Mononuclear cell (primary cell): ENCODE data around the gene ZSCAN21. TPM values are rescaled to one million over a fixed set of nuclear protein-coding genes. Genes with fewer than 3 reads are reported as not detected.
"Not testable (repeated sequence)": the region's sequence is repeated elsewhere in the genome, so short reads cannot be mapped to it uniquely, and the experiment has no call there.

ENCODE experiments used
- H3K27me3 ChIP-seq: 2 replicates; pipeline ENCODE4 v1.6.0; 2011; ENCODE audit warnings: low read length, control low read depth; ENCODE audit not compliant: insufficient read depth
- H3K4me1 ChIP-seq: 2 replicates; pipeline ENCODE4 v1.5.1; 2011; ENCODE audit warnings: mild to moderate bottlenecking, low read length, control low read depth; ENCODE audit not compliant: insufficient read depth
- H3K4me3 ChIP-seq: 2 replicates; pipeline ENCODE4 v1.5.1; 2011; ENCODE audit warnings: mild to moderate bottlenecking, low read length, moderate library complexity
- H3K9me3 ChIP-seq: 2 replicates; pipeline ENCODE4 v1.5.1; 2011; ENCODE audit warnings: low read depth, mild to moderate bottlenecking, control low read depth, low read length
- total RNA-seq: library from RNA; depleted of rRNA; stranded (reverse); fragments of >200 nt; gene quantifications from one replicate; pipeline ENCODE4 v1.2.3, GENCODE V29; 2012

Gene ZSCAN21
- 2.0 TPM for total RNA-seq

DNA sequence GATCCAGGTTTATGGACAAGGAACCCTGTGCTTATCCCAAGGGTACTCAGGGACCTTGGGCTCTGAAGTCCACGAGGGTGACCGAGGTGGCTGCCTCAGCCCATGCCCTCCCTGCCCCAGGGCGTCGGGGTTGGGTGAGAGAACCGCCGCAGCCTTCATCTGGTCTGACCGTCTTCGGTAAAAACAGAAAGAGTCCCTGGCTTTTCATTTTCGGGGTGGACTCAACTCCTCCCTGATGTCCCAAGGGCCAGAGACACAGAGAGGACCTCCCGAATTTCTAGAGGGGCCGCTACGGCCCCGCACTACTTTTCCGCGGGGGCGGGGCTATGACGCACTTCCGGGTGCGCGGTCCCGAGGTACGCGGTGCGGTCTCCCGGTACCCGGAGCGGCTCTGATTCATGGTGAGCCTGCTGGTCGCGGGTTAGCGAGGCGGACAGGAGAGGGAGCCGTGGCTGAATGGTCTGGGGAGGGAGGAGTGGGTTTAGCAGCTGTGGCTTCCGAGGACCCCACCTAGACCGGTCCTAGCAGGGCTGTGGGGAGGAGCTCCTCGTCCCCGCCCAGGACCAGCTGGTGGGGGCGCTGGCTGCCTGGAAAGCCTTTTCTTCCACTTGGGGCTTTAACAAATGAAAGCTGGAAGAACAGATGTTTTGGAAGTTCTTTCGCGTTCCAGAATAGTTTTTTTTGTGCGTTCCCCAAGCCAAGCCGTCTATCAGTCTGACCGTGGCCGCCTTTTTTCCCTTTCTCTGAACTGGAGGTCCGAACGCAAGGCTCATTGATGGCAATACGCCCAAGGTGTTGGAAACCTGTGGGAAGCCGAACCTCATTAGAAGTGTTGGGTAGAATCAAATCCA, at the start of gene ZSCAN21:
Gene ZSCAN21, plus strand, starts transcription at position 334 of the 851 bp plus-strand sequence. CDS start 7,233 bp downstream, outside the sequence.
- Histone ChIP-seq H3K9me3 (no peaks in the 10 kb centered on the region), H3K4me3 (peak within 1 kb of the TSS; percentile 95), H3K4me1 (peaks cover 15% of the 10 kb centered on the region), H3K27me3 (no peaks in the 10 kb centered on the region)

DNA sequence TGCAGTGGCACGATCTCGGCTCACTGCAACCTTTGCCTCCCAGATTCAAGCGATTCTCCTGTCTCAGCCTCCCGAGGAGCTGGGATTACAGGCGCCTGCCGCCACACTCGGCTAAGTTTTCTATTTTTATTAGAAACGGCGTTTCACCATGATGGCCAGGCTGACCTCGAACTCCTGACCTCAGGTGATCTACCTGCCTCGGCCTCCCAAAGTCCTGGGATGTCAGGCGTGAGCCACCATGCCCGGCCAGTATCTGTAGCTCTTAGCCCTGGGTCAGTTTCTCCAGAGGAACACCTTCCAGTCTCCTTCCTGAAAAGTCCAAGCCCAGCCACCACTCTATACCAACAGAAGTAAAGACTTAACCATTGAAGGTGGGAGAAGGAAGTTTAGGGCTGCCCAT, 49.3 kb upstream of the ZSCAN21 start:
- H3K4me3 ChIP-seq, result no peak overlapping the region
- no peaks in the 10 kb centered on the region for H3K27me3 ChIP-seq
- H3K4me1 ChIP-seq, result peaks cover 19% of the 10 kb centered on the region
- H3K9me3 ChIP-seq, result no peaks in the 10 kb centered on the region

DNA sequence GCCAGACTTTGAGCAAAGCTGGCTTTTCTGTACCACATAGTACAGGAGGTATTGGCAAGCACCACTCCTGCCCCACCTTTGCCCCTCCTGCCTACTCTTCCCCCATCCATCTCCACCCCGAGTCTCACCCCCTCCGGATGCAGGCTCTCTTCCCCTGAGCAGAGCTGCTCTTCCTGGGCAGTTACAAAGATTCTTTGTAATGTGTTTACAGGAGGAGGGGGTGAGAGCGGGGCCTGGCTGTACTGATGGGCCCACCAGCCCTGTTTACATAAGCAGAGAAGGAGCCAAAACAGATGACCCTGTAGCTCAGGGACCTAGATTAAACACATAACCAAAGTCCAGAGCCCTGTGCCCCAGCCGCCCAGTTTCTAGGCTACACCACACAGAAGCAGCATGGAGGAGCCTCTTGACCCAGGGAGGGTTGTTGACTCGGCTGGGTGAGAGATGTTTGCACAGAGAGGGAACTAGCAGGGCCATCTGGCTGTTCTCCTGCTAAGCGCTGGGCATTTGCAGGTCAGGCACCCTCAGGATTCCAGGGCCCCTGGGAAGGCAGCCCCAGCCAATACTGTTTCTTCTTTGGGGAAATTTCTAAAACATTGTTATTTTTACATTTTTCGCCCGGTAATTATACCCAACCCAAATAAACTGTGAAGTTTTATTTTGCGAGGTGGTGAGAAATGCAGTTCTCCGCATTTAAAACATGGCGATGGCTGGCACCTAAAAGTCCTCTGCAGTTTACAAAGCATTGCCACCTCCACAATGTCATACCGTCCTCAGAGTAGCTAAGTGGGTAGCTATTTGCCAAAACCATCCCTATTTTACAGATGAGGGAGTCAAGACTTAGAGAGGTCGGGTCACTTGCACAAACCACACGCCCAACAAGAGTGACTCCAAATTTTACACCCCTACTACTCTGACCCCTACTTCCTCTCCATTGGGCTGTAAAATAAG, 45.6 kb upstream of the ZSCAN21 start:
- no peaks in the 10 kb centered on the region for H3K9me3 ChIP-seq
- H3K4me1 ChIP-seq, result no peaks in the 10 kb centered on the region
- no peak overlapping the region for H3K4me3 ChIP-seq
- H3K27me3 ChIP-seq, result no peaks in the 10 kb centered on the region

DNA sequence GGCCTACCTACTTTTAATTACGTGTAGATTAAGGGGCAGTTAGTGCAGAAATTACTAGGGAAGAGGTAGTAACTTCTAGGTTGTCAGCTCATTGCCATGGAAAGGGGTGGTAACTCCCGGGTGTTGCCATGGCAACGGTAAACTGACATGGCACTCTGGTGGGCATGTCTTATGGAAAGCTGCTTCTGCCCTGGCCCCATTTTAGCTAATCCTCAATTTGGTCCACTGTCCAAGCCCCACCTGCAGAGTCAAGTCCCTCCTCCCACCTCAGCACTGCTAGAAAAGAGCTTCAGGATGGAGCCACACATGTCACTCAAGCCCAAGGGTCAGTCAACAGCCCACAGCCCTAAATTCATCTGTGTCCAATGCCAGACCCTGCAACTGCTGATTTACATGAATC, 41.7 kb upstream of the ZSCAN21 start:
- Histone ChIP-seq H3K9me3 (no peaks in the 10 kb centered on the region), H3K4me1 (peaks cover 6% of the 10 kb centered on the region), H3K27me3 (no peaks in the 10 kb centered on the region), H3K4me3 (no peak overlapping the region)

- H3K4me1 ChIP-seq, result peaks cover 12% of the 10 kb centered on the region
- H3K9me3 ChIP-seq, result no peaks in the 10 kb centered on the region
- H3K4me3 ChIP-seq, result no peak overlapping the region
- H3K27me3 ChIP-seq, result no peaks in the 10 kb centered on the region
These were observed 41.0 kb upstream of the ZSCAN21 start for GRCh38 chr7:100008525-100008924.

DNA sequence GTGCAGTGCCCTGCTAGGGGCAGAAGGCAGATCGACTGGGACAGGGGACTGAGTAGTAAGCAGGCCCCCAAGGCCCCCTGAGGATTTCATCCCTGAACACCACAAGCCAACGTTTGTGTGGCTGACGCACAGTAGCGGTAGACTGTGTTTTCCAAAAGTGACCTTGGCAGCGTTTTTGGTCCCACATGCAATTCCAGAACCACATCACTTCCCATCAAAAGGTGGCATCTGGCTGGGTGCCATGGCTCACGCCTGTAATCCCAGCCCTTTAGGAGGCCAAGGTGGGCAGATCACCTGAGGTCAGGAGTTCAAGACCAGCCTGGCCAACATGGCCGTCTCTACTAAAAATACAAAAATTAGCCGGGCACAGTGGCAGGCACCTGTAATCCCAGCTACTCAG, 39.6 kb upstream of the ZSCAN21 start:
- H3K4me3 ChIP-seq, H3K9me3 ChIP-seq, H3K27me3 ChIP-seq: not testable (repeated sequence)
- H3K4me1 ChIP-seq, result peaks cover 14% of the 10 kb centered on the region

- H3K4me1 ChIP-seq, result peaks cover 19% of the 10 kb centered on the region
- no peak overlapping the region for H3K4me3 ChIP-seq
- H3K27me3 ChIP-seq, result no peaks in the 10 kb centered on the region
- no peaks in the 10 kb centered on the region for H3K9me3 ChIP-seq
These were observed 38.7 kb upstream of the ZSCAN21 start for GRCh38 chr7:100010901-100011300.

DNA sequence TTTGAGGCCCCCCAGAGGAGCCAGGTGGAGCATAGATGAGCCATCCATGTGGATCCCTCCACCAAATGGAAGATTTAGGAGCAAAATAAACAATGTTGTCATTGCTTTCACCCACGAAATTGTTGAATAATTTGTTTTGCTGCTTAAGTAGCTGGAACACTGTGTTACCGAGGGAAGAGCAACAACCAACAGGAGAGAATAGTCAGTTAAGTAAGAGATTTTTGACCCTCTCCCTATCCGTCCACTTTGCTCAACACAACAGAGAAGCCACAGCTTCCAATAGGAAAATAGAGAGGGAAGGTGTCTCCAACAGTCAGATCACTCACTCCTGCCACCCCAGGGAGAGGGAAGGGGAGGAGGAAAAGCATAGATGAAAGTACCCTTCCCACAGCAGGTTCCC, 38.1 kb upstream of the ZSCAN21 start:
- Histone ChIP-seq H3K4me3 (no peak overlapping the region), H3K9me3 (no peaks in the 10 kb centered on the region), H3K4me1 (peaks cover 25% of the 10 kb centered on the region), H3K27me3 (no peaks in the 10 kb centered on the region)

- not testable (repeated sequence) for H3K4me3 ChIP-seq, H3K9me3 ChIP-seq
These were observed 36.9 kb upstream of the ZSCAN21 start for GRCh38 chr7:100012385-100013327.

GRCh38 chr7:100013328-100013676, 36.3 kb upstream of the ZSCAN21 start:
- peaks cover 33% of the 10 kb centered on the region for H3K4me1 ChIP-seq
- H3K27me3 ChIP-seq, result no peaks in the 10 kb centered on the region

More at GRCh38 chr7:100012385-100013327, 36.9 kb upstream of the ZSCAN21 start:
- H3K27me3 ChIP-seq, result not testable (repeated sequence)
- H3K4me1 ChIP-seq, result peaks cover 33% of the 10 kb centered on the region

GRCh38 chr7:100015232-100016214, 34.1 kb upstream of the ZSCAN21 start, which contains the start of gene ZKSCAN1:
Gene ZKSCAN1, plus strand, starts transcription at chr7:100015596. Its CDS starts 7,911 bp downstream, at chr7:100023507.
- peak within 1 kb of the TSS; percentile 88 for H3K4me3 ChIP-seq
- H3K9me3 ChIP-seq, result no peaks in the 10 kb centered on the region

More at GRCh38 chr7:100013328-100013676, 36.3 kb upstream of the ZSCAN21 start:
- Histone ChIP-seq H3K4me3 (no peak overlapping the region), H3K9me3 (no peaks in the 10 kb centered on the region)

DNA sequence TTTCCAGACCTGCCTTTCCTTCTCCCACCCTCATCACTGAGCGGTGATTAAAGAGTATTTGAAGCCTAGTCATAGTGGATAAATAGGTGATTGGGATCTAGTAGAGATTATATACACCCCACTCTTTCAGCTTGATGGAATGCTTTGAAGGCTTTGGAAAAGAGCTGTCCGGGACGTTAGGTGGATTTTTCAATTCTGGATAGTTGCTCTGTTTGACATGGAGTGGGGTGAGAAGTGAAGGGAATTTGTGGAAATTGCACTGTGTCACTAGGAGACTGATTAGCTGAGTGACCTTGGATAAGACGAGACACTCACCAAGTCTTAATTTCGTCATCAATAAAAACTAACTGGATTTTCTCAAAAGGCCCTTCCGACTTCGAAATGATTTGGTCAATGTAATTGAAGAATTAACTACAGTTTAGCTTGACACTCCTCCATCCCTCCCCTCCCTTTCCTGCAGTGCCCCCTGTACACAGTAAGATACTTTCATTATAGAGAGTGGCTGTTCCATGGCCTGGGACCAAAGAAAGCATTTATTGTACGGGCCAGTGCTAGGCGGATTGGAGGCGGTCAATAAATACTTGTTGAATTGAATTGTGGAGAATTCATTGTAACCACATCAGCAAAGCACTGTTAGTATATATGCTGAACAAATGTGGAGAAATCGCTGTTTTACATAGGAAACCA, 33.2 kb upstream of the ZSCAN21 start:
- peaks cover 33% of the 10 kb centered on the region for H3K4me1 ChIP-seq
- no peaks in the 10 kb centered on the region for H3K27me3 ChIP-seq
- no peaks in the 10 kb centered on the region for H3K9me3 ChIP-seq
- peak overlapping the region; percentile 88 for H3K4me3 ChIP-seq

More at GRCh38 chr7:100015232-100016214, 34.1 kb upstream of the ZSCAN21 start, which contains the start of gene ZKSCAN1:
- peaks cover 33% of the 10 kb centered on the region for H3K4me1 ChIP-seq
- H3K27me3 ChIP-seq, result no peaks in the 10 kb centered on the region

DNA sequence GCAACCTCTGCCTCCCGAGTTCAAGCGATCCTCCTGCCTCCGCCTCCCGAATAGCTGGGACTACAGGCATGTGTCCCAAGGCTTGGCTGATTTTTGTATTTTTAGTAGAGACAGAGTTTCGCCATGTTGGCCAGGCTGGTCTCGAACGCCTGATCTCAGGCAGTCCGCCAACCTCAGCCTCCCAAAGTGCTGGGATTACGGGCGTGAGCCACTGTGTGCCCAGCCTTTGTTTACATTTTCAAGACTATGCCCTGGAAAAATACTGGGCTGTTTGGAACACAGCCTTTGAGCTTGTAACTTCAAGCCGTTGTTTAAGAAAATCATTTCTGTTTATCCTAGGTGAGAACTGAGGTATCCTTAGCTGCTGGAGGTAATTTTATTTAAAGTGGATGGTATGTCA, 32.3 kb upstream of the ZSCAN21 start:
- no peaks in the 10 kb centered on the region for H3K27me3 ChIP-seq
- no peaks in the 10 kb centered on the region for H3K9me3 ChIP-seq
- H3K4me3 ChIP-seq, result no peak overlapping the region
- peaks cover 32% of the 10 kb centered on the region for H3K4me1 ChIP-seq
